GM21619 (cell line): ENCODE results near the gene GPATCH1.
"Not testable (repeated sequence)": the region's sequence is repeated elsewhere in the genome, so short reads cannot be mapped to it uniquely, and the experiment has no call there.

Experiments used
- ATAC-seq: cut with Tn5 transposase; IDR thresholded peaks from one replicate; pipeline ENCODE4 v1.9.1; 2021; ENCODE audit not compliant: unreplicated experiment

GPATCH1 gene

GRCh38 chr19:33156334-33156733 is 75.4 kb downstream of the GPATCH1 start:
- ATAC-seq, result no peak

GRCh38 chr19:33157906-33158305 is 76.9 kb downstream of the GPATCH1 start:
- ATAC-seq, result no peak

DNA sequence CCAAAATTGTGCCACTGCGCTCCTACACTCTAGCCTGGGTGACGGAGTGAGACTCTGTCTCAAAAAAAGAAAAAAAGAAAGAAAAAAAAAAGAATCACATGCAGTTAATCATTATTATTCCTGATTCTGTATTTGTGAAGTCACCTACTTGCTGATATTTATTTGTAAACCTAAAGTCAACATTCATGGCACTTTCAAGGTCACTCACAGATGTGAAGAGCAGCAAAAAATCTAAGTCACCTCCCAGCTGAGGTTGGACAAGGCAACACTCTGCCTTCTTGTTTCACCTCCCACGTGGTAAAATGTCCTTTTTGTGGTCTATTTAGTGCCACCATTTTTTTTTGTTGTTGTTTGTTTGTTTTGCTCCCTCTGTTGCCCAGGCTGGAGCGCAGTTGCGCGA is 77.4 kb downstream of the GPATCH1 start:
- no peak for ATAC-seq

DNA sequence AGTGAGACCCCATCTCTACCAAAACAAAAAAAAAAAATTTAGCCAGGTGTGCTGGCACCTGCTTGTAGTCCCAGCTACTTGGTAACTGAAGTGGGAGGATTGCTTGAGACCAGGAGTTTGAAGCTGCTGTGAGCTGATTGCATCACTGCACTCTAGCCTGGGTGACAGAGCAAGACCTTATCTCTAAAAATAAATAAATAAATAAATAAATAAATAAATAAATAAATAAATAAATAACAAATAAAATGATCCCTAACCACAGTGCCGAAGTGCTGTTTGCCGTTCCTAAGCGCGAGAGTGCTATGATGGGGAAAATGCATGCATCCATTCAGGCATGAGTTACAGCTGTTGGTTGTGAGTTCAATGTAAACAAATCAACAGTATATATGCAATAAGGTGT is 78.2 kb downstream of the GPATCH1 start:
- no peak for ATAC-seq

GRCh38 chr19:33159893-33160292 is 78.9 kb downstream of the GPATCH1 start:
- no peak for ATAC-seq

GRCh38 chr19:33161201-33161600 is 80.2 kb downstream of the GPATCH1 start:
- ATAC-seq, result no peak

- no peak for ATAC-seq
Measured at GRCh38 chr19:33163481-33163880, 82.5 kb downstream of the GPATCH1 start.

DNA sequence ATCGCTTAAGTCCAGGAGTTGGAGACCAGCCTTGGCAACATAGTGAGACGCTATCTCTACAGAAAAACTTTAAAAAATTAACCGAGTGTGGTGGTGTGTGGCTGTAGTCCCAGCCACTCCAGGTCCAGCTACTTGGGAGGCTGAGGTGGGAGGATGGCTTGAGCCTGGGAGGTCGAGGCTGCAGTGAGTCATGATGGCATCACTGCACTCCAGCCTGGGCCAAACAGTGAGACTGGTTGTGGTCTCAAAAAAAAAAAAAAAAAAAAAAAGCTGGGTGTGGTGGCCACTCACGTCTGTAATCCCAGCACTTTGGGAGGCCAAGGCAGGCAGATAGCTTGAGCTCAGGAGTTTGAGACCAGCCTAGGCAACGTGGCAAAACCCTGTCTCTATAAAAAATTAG is 85.1 kb downstream of the GPATCH1 start:
- not testable (repeated sequence) for ATAC-seq

GRCh38 chr19:33167438-33167837 is 86.5 kb downstream of the GPATCH1 start:
- no peak for ATAC-seq

- ATAC-seq, result no peak
Measured at GRCh38 chr19:33168528-33168927, 87.5 kb downstream of the GPATCH1 start.

GRCh38 chr19:33171222-33171795 is 90.3 kb downstream of the GPATCH1 start:
- no peak for ATAC-seq

- ATAC-seq, result no peak
Measured at GRCh38 chr19:33171916-33172359, 91.0 kb downstream of the GPATCH1 start.

DNA sequence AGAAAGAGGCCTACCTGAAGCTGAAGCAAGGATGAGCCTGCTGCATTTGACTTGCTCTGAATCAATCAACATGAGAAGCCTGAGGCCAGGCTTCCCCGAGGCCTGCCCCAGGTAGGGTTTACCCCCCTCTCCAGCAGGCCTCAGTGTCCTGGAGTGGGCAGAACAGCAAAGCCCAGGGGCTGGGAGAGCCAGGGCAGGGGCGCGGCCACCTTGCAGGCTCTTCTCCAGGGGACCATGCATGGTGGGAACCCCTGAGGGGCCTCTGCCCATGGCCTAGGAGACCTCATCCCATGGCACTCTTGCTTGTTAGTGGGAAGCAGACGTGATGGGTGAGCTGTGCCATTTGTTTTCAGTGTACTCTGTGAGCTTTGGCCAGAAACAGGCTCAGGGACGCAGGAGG is 93.2 kb downstream of the GPATCH1 start:
- ATAC-seq, result no peak

GRCh38 chr19:33175156-33175782 is 94.3 kb downstream of the GPATCH1 start:
- ATAC-seq, result no peak

DNA sequence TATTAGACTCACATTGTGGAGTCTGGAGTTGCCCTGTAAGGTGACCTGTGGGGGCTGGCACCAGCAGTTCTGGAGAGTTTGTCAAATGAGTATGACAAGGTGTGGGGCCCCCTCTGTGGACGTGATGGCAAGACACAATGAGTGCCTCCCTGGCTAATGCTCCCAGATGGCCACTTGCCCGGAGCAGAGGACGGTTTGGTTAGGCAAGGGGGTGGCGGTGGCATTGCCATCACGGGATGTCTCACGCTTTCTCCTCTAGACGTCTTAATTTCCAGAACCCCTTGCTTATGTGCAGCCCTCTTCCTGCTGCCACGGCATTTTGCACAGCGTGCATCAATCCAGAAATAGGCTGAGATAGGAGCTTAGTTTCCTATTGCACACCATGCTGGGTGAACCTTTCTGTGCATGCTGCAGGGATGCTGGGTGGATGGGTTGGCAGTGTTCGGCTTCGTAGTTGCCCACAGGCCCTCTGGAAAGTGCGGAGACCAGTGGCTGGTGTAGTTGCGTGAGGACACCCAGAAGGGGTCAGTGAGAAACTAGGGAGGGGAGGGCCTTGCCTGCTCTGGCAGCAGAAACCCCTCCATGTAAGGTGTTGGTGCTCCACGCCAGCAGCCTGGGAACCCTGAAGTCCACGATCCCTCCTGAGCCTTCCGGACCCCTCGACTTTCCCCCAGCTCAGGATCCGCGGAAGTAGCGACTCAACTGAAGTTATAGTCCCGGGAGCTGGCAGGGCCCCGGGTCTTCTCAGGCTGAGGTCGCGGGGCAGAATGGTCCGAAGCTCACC is 95.1 kb downstream of the GPATCH1 start:
- ATAC-seq, result no peak

DNA sequence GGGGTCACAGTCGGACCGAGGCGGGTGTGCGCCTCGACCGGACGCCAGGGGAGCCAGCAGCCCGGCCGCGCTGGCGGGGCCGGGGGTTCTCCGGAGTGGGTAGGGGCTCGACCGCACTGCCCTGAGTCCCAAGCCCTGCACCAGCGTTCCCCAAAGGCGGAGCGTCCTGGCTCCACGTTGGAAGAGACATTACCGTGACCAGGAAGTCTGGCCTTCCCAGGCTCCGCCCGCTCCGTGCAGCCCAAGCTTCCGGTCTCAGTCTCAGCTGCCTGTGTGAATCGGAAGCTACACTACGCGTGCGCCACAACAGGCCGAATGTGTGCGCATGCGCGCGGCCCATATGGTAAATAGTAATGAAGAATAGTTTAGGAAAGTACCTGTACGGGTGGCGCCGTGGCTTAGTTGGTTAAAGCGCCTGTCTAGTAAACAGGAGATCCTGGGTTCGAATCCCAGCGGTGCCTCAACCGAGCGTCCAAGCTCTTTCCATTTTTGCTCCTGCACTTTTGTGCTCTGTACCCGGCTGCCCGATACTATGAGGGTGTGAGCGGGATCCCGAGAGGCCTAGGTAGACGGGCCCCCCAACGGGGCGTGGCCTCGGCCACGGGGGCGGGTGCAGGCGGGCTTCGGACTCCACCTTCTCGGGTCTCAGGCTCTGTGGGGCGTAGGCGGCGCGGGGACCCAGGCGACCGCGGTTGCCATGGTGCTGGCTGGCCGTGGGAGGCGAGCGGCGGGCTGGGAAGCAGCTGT is 95.9 kb downstream of the GPATCH1 start:
- ATAC-seq, result peak; percentile 76

GRCh38 chr19:33177417-33177979 is 96.5 kb downstream of the GPATCH1 start:
- ATAC-seq, result peak; percentile 21
